Body of pancreas (tissue), 4 donors: ENCODE data around the gene SFXN2.

ENCODE experiments used
- POLR2A ChIP-seq, 3 donors: fragments of 450-650 bp; IDR thresholded peaks; one replicate each; pipeline ENCODE4 v1.6.1; 2016; ENCODE audit warnings: antibody characterized with exemption in 3 of 3, mild to moderate bottlenecking in 2 of 3
- TF ChIP-seq, protein P1 (sequence below), 7 experiments: fragments of 450-650 bp in 4 of 7; fragments of 200-600 bp in 3 of 7; sonication (generic) in 3 of 7; IDR thresholded peaks; one replicate each; pipeline ENCODE4 v1.5.1; 2016 to 2019; ENCODE audit warnings: antibody characterized with exemption in 7 of 7

DNA sequence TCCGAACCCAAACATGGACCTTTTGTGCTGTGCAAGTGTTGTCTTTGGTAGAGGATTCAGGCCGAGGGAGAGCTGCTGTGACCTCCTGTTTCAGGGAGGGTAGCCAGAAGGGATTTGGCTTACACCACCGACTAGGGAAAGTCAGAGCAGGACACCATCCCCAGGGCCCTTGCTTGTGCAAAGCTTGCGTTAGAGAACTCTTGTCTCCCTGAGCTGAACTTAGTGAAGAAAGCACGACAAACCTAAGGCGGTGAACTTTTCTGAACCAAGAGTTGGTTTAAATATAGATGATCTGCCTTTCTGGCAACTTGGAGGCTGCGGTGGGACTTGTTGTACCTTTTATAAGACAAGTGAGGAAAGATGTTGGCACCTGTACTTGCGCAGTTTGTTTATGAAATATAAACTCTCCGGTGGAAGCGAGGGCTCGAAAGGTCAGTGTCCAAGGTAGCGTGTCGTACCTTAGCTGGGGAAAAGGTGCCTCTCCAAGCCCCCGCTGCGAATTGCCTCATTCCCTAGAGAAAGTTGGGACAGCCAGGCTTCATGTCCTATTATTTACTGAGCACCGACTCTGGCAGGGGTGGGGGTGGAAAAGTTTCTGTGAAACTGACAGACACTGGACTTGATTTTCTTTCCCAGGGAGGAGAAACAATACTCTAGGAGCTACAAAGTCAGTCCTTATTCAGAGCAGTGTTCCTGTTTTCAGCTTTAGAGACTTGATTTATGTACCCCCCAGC lies 60.9 kb downstream of the SFXN2 start:
- TF ChIP-seq, protein P1, sequence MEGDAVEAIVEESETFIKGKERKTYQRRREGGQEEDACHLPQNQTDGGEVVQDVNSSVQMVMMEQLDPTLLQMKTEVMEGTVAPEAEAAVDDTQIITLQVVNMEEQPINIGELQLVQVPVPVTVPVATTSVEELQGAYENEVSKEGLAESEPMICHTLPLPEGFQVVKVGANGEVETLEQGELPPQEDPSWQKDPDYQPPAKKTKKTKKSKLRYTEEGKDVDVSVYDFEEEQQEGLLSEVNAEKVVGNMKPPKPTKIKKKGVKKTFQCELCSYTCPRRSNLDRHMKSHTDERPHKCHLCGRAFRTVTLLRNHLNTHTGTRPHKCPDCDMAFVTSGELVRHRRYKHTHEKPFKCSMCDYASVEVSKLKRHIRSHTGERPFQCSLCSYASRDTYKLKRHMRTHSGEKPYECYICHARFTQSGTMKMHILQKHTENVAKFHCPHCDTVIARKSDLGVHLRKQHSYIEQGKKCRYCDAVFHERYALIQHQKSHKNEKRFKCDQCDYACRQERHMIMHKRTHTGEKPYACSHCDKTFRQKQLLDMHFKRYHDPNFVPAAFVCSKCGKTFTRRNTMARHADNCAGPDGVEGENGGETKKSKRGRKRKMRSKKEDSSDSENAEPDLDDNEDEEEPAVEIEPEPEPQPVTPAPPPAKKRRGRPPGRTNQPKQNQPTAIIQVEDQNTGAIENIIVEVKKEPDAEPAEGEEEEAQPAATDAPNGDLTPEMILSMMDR (IDR thresholded peaks at IDR 0.05) = no peak
- no peak for TF ChIP-seq POLR2A (IDR thresholded peaks at IDR 0.05)
